T47D (cell line): Measurements from ENCODE around the gene INF2.
"Not testable (repeated sequence)": the region's sequence is repeated elsewhere in the genome, so short reads cannot be mapped to it uniquely, and the experiment has no call there.

Experiments used
- DNase-seq, 2 experiments: peaks; one replicate each; pipeline versions ENCODE4 v3.0.0 to v3.0.0-alpha.2; 2011 to 2012; ENCODE audit warnings: low read depth in 1 of 2, low spot score in 1 of 2
- JUND ChIP-seq: IDR thresholded peaks from 2 replicates; pipeline ENCODE4 v1.6.1; 2012; ENCODE audit warnings: low read depth
- in situ Hi-C: cut with HindIII; loops from 2 replicates; pipeline ENCODE4 v1.10.0; 2016; ENCODE audit warnings: low sequenced_read_pairs, low pct_unique_long_range_greater_than_20kb

Gene INF2

GRCh38 chr14:104651876-104652260 is 37.5 kb upstream of the INF2 start:
- no peak for TF ChIP-seq JUND
- in situ Hi-C loops = no loop called here
- no peak for DNase-seq

- in situ Hi-C loops = no loop called here
- no peak for DNase-seq
Observed at GRCh38 chr14:104652386-104652785, 37.0 kb upstream of the INF2 start.

GRCh38 chr14:104653130-104653920 is 36.1 kb upstream of the INF2 start:
- in situ Hi-C loops, DNase-seq: not testable (repeated sequence)

More at GRCh38 chr14:104652386-104652785, 37.0 kb upstream of the INF2 start:
- no peak for TF ChIP-seq JUND

- no peak for TF ChIP-seq JUND
- in situ Hi-C loops = no loop called here
- no peak for DNase-seq
Observed at GRCh38 chr14:104654119-104654518, 35.3 kb upstream of the INF2 start.

GRCh38 chr14:104655128-104655848 is 34.1 kb upstream of the INF2 start:
- DNase-seq = no peak
- in situ Hi-C loops = no loop called here
- TF ChIP-seq JUND = no peak

GRCh38 chr14:104656014-104656714 is 33.3 kb upstream of the INF2 start:
- TF ChIP-seq JUND = no peak
- DNase-seq = no peak
- in situ Hi-C loops = no loop called here

- TF ChIP-seq JUND = no peak
- DNase-seq = no peak
- in situ Hi-C loops = no loop called here
Observed at GRCh38 chr14:104657101-104657524, 32.3 kb upstream of the INF2 start.

GRCh38 chr14:104657563-104658324 is 31.7 kb upstream of the INF2 start:
- no peak for DNase-seq
- in situ Hi-C loops = no loop called here
- no peak for TF ChIP-seq JUND

GRCh38 chr14:104658325-104658712 is 31.1 kb upstream of the INF2 start:
- in situ Hi-C loops = no loop called here
- DNase-seq = no peak
- no peak for TF ChIP-seq JUND

GRCh38 chr14:104659146-104659545 is 30.3 kb upstream of the INF2 start:
- no peak for DNase-seq
- in situ Hi-C loops = no loop called here
- TF ChIP-seq JUND = no peak

- no peak for TF ChIP-seq JUND
Observed at GRCh38 chr14:104659764-104660523, 29.5 kb upstream of the INF2 start.

GRCh38 chr14:104660597-104660996 is 28.8 kb upstream of the INF2 start:
- in situ Hi-C loops = no loop called here
- DNase-seq = no peak

More at GRCh38 chr14:104659764-104660523, 29.5 kb upstream of the INF2 start:
- DNase-seq = no peak
- in situ Hi-C loops = no loop called here

More at GRCh38 chr14:104660597-104660996, 28.8 kb upstream of the INF2 start:
- no peak for TF ChIP-seq JUND
